MCF 10A (cell line): Measurements from ENCODE around the gene ATP6V0E1. TPM values are rescaled to one million over a fixed set of nuclear protein-coding genes. Genes with fewer than 3 reads are reported as not detected.
A peak's percentile ranks its signal among the peaks of the same experiment; 100 is the strongest.

Experiments used
- BruUV-seq: library from RNA; stranded (reverse); fragments of 400-500 nt; replicated peaks from 2 replicates; lab custom pipeline; 2021; lab: Mats Ljungman, UMichigan
- CTCF ChIA-PET: fragments of 300-600 bp; sonication (Branson Sonifier 250); formaldehyde crosslinking; extraction: SDS; loops from one replicate; lab custom pipeline; 2021; ENCODE audit warnings: antibody characterized with exemption, inconsistent platforms; lab: Yijun Ruan, JAX
- POLR2A ChIA-PET: fragments of 300-600, 350-650 bp; sonication (Branson Sonifier 250); formaldehyde crosslinking; extraction: SDS; loops from one replicate; lab custom pipeline; 2020; ENCODE audit warnings: antibody characterized with exemption, inconsistent platforms; lab: Yijun Ruan, JAX
- DNase-seq: peaks from one replicate; pipeline ENCODE4 v3.0.0-alpha.2; 2018; ENCODE audit not compliant: unreplicated experiment
- H3K27ac Mint-ChIP-seq: one replicate; pipeline ENCODE4 v1.8.0; 2022; ENCODE audit warnings: mild to moderate bottlenecking, low read depth, mixed read lengths; ENCODE audit not compliant: unreplicated experiment
- H3K27me3 Mint-ChIP-seq: one replicate; pipeline ENCODE4 v1.8.0; 2022; ENCODE audit warnings: mixed read lengths; ENCODE audit not compliant: insufficient read depth, unreplicated experiment
- H3K36me3 Mint-ChIP-seq: one replicate; pipeline ENCODE4 v1.8.0; 2022; ENCODE audit warnings: mild to moderate bottlenecking, moderate library complexity, mixed read lengths; ENCODE audit not compliant: insufficient read depth, unreplicated experiment
- H3K4me1 Mint-ChIP-seq: one replicate; pipeline ENCODE4 v1.8.0; 2022; ENCODE audit warnings: mixed read lengths; ENCODE audit not compliant: insufficient read depth, unreplicated experiment
- H3K4me3 Mint-ChIP-seq: one replicate; pipeline ENCODE4 v1.8.0; 2022; ENCODE audit warnings: mild to moderate bottlenecking, moderate library complexity, mixed read lengths; ENCODE audit not compliant: unreplicated experiment
- H3K9me3 Mint-ChIP-seq: one replicate; pipeline ENCODE4 v1.8.0; 2022; ENCODE audit warnings: mixed read lengths; ENCODE audit not compliant: unreplicated experiment
- intact Hi-C: fragments of 100-400 bp; cut with micrococcal nuclease; formaldehyde crosslinking; loops from 2 replicates; pipeline ENCODE4 v1.14.1; 2022
- total RNA-seq: library from RNA; stranded (reverse); gene quantifications from 2 replicates; pipeline ENCODE4 v1.2.3, GENCODE V29; 2022
- TF ChIP-seq, protein P1 (sequence below): fragments of 200-600 bp; IDR thresholded peaks from one replicate; pipeline ENCODE4 v1.8.0; 2022; ENCODE audit warnings: antibody characterized with exemption, mild to moderate bottlenecking; ENCODE audit not compliant: unreplicated experiment

Gene ATP6V0E1
- total RNA-seq, 1 experiment from 2014 or later: 171 TPM

DNA sequence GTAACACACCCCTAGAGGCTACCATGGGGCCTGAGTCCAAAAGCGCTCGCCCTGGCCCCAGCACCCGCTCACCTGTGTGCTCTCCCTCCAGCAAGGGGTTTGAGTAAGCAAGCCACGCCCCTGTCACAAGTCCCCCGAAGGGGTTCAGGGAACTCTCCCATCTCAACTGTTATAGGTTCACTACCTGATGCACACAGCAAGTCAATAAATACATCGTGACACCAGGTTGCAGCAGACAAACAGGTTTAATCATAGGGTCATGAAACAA is 64.2 kb downstream of the ATP6V0E1 start:
- intact Hi-C loops: no loop called here
- Mint-ChIP-seq H3K4me3 (no peak overlapping the region), H3K27me3 (no peaks in the 10 kb centered on the region), H3K27ac (no peak overlapping the region), H3K36me3 (no peaks in the 10 kb centered on the region), H3K4me1 (peaks cover 7% of the 10 kb centered on the region), H3K9me3 (no peaks in the 10 kb centered on the region)
- POLR2A ChIA-PET: interaction anchor here (0.7 to 1.7 kb wide), 2 partner anchors 8 to 10 kb away, joined by 3 to 5 read pairs; no protein-coding TSS in a partner anchor
- TF ChIP-seq, protein P1, sequence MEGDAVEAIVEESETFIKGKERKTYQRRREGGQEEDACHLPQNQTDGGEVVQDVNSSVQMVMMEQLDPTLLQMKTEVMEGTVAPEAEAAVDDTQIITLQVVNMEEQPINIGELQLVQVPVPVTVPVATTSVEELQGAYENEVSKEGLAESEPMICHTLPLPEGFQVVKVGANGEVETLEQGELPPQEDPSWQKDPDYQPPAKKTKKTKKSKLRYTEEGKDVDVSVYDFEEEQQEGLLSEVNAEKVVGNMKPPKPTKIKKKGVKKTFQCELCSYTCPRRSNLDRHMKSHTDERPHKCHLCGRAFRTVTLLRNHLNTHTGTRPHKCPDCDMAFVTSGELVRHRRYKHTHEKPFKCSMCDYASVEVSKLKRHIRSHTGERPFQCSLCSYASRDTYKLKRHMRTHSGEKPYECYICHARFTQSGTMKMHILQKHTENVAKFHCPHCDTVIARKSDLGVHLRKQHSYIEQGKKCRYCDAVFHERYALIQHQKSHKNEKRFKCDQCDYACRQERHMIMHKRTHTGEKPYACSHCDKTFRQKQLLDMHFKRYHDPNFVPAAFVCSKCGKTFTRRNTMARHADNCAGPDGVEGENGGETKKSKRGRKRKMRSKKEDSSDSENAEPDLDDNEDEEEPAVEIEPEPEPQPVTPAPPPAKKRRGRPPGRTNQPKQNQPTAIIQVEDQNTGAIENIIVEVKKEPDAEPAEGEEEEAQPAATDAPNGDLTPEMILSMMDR: no peak
- BruUV-seq: no TSS peak
- CTCF ChIA-PET: interaction anchor here (0.5 kb wide), 1 partner anchor 34 kb away, joined by 4 read pairs; no protein-coding TSS in a partner anchor
- DNase-seq: no peak

DNA sequence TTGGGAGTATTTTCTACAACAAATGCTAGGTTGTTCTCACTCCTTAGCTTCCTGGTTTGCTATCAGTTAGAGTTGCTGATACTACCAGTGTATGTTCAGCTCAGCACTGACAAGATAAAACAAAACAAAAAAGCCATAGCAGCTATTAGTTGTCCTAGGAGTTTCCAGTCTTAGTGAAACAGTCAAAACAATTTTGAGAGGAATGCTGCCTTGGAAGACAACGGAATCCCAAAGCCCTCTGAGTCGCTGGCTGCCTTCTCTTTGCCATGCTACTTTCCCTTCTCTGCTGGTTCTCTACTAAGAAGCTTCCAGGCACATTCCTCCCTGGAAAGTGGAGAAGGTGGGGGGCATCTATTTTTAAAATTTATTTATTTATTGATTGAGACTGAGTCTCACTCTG is 67.2 kb downstream of the ATP6V0E1 start:
- no peak overlapping the region for H3K4me3 Mint-ChIP-seq
- BruUV-seq: no TSS peak
- no peaks in the 10 kb centered on the region for H3K36me3 Mint-ChIP-seq
- no peak overlapping the region for H3K27ac Mint-ChIP-seq
- intact Hi-C loops: no loop called here
- H3K27me3 Mint-ChIP-seq: no peaks in the 10 kb centered on the region
- TF ChIP-seq, protein P1: no peak
- ChIA-PET POLR2A (interaction anchor here (0.8 to 1.2 kb wide), 3 partner anchors 57 to 339 kb away, joined by 3 read pairs; no protein-coding TSS in a partner anchor), CTCF (interaction anchor here (0.7 to 0.8 kb wide), 2 partner anchors 31 to 338 kb away, joined by 3 to 4 read pairs; no protein-coding TSS in a partner anchor)
- DNase-seq: no peak
- no peaks in the 10 kb centered on the region for H3K9me3 Mint-ChIP-seq
- peaks cover 15% of the 10 kb centered on the region for H3K4me1 Mint-ChIP-seq

DNA sequence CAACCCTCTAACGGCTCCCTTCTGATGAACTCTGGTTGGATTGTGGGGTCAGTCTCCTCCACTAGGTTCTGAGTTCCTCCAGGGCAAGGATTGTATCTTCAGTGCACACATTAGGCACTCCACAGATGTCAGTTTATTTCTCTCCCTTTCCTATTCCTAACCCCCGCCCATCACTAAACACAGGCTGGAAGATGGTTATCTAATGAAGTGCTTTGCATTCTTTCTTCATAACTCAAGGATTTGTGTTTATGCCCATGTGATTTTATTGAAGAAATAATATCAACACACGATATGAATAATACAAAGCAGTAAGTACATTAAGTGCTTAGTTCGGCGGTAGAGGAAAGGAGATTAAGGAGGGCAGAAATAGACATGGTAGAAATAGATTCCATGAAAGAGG is 68.2 kb downstream of the ATP6V0E1 start:
- ChIA-PET POLR2A (no interaction called here), CTCF (interaction anchor here (1.4 kb wide), 1 partner anchor 11 kb away, joined by 5 read pairs; no protein-coding TSS in a partner anchor)
- no peak for DNase-seq
- Mint-ChIP-seq H3K4me3 (no peak overlapping the region), H3K4me1 (peaks cover 18% of the 10 kb centered on the region), H3K27me3 (no peaks in the 10 kb centered on the region), H3K9me3 (no peaks in the 10 kb centered on the region), H3K27ac (no peak overlapping the region), H3K36me3 (peaks cover under 1% of the 10 kb centered on the region)
- intact Hi-C loops: no loop called here
- no TSS peak for BruUV-seq
- TF ChIP-seq, protein P1: no peak

DNA sequence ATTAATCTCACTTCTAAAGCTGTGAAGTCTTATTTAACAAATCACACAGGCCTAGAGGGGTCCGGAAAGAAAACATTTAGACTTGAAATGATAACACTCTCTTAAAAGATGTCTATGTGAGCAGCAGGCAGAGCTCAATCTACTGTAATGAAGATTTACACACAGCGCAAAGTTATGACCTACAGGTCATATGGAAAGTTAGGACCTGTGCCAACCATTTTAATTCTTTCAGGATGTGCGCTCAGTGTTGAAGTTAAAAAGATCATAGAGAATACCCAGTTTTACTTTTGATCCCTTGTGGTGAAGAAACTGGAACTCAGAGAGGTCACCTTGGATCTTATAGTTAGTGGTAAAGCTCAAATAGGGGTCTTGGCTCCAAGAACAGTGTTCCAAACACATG is 69.5 kb downstream of the ATP6V0E1 start:
- Mint-ChIP-seq H3K4me3 (no peak overlapping the region), H3K36me3 (peaks cover 7% of the 10 kb centered on the region), H3K27me3 (no peaks in the 10 kb centered on the region), H3K9me3 (no peaks in the 10 kb centered on the region), H3K4me1 (peaks cover 18% of the 10 kb centered on the region), H3K27ac (peak overlapping the region; percentile 14)
- DNase-seq: no peak
- TF ChIP-seq, protein P1: no peak
- ChIA-PET POLR2A (interaction anchor here (0.8 to 2.7 kb wide), 3 partner anchors 34 to 69 kb away, joined by 4 to 12 read pairs (median 6); partner anchors contain the start of gene ATP6V0E1), CTCF (interaction anchor here (0.5 to 1.4 kb wide), 3 partner anchors 13 to 281 kb away, joined by 4 to 5 read pairs (median 4); partner anchors contain the start of gene RPL26L1)
- BruUV-seq: no TSS peak
- intact Hi-C loops: no loop called here
